ENCODE results near the gene ACACA. TPM values are rescaled to one million over a fixed set of nuclear protein-coding genes. Genes with fewer than 3 reads are reported as not detected.

The ACACA gene
- total RNA-seq, 4 donors from 2014 or later = 4.7 to 75.1 (median 41.9) TPM

DNA sequence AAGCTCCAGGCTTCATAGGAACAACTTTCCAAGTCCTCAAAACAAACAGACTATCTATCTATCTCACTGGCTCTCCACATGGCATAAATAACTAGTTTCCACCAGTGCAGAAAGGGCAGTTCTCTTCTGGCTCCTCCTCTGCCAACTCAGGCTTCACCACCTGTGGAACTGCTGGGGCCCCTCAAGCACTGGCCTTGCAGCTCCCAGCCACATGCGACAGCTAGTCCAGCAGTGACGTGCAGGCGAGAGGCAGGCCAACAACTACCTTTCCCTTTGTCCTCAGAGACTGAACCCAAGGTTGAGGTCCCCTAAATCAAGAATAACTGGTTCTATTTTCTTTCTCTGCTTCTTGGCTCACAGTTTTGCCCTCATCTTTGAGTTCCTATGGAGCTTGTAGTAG, 320.3 kb downstream of the ACACA start:
- Histone ChIP-seq H3K9me3 (no peaks in the 10 kb centered on the region), H3K27me3 (no peaks in the 10 kb centered on the region), H3K4me1 (no peaks in the 10 kb centered on the region), H3K36me3 (no peaks in the 10 kb centered on the region), H3K27ac (no peak overlapping the region), H3K4me3 (no peak overlapping the region)
- intact Hi-C loops (cut with DNase I; ENCODE audit: low total_unique reads) = no loop called here
- TF ChIP-seq CTCF (IDR thresholded peaks at IDR 0.05) (no peak), POLR2A (IDR thresholded peaks at IDR 0.05) (no peak)
- DNase-seq = no peak

DNA sequence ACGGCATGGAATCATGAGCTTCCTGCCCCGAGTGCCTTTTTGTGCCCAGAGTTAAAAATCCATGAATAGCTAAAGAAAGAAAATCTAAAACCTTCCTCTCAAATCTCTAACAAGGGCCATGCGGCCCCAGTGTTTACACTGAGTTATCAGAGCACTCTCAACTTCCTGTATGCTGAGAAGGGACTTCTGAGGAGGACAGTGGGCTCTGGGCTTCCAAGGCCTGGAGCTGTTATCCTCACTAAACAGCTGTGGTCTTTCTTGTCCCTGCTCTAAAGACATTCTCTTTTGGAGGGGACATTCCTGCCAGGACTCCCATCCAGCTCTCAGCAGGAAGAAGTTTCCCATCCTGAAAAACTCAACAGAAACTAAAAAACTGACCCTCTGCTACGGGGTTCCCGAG, 322.3 kb downstream of the ACACA start:
- no peak for DNase-seq
- Histone ChIP-seq H3K9me3 (no peaks in the 10 kb centered on the region), H3K4me3 (no peak overlapping the region), H3K36me3 (no peaks in the 10 kb centered on the region), H3K27me3 (no peaks in the 10 kb centered on the region), H3K4me1 (no peaks in the 10 kb centered on the region), H3K27ac (no peak overlapping the region)
- no peak for TF ChIP-seq CTCF (IDR thresholded peaks at IDR 0.05)
- TF ChIP-seq POLR2A (IDR thresholded peaks at IDR 0.05) = no peak
- intact Hi-C loops (cut with DNase I; ENCODE audit: low total_unique reads) = no loop called here

DNA sequence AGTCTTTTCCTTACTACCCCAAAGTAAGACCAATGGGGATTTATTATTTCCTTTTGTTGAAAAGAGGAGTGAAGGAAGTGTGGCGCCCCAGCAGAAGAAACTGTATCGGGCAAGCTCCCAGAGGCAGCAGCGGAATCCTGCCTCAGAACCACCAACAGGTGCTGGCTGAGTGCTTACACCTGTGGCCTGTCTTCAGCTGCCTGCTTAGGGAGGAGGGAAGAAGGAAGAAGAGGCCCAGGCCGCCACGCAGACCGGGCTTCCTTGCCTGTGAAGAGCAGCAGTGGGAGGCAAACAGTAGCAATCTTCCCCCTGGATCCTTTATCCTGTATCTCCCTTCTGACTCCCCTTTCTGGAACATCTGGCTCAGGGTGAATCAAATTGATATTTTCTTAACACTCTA, 323.2 kb downstream of the ACACA start:
- Histone ChIP-seq H3K9me3 (no peaks in the 10 kb centered on the region), H3K36me3 (no peaks in the 10 kb centered on the region), H3K4me3 (no peak overlapping the region), H3K27me3 (no peaks in the 10 kb centered on the region), H3K4me1 (no peaks in the 10 kb centered on the region), H3K27ac (no peak overlapping the region)
- intact Hi-C loops (cut with DNase I; ENCODE audit: low total_unique reads) = no loop called here
- no peak for TF ChIP-seq CTCF (IDR thresholded peaks at IDR 0.05)
- no peak for TF ChIP-seq POLR2A (IDR thresholded peaks at IDR 0.05)
- DNase-seq = no peak

DNA sequence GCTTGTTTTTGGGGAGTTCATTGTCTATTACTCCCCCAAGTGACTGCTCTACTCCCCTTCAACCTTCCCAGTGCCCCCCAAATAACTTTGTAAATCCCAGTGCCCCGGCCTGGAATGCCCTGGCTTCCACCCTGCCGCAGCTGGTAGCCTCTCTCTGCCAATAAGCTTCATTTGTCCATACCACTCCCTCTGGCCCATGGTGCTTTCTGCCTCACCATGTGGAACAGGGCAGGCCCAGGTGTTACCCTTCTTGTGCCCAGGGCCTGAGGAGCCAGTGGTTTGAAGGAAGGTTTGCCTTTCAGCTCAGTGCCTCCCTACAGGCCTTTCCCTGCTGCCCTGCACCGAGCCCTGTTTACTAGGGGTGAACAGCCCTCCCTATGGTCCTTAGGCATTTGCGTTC, 323.7 kb downstream of the ACACA start:
- H3K9me3 ChIP-seq = no peaks in the 10 kb centered on the region
- no peaks in the 10 kb centered on the region for H3K36me3 ChIP-seq
- TF ChIP-seq CTCF (IDR thresholded peaks at IDR 0.05) = no peak
- TF ChIP-seq POLR2A (IDR thresholded peaks at IDR 0.05) = no peak
- H3K4me1 ChIP-seq = no peaks in the 10 kb centered on the region
- H3K27ac ChIP-seq = no peak overlapping the region
- DNase-seq = no peak
- H3K27me3 ChIP-seq = no peaks in the 10 kb centered on the region
- H3K4me3 ChIP-seq = no peak overlapping the region
- intact Hi-C loops (cut with DNase I; ENCODE audit: low total_unique reads) = no loop called here

DNA sequence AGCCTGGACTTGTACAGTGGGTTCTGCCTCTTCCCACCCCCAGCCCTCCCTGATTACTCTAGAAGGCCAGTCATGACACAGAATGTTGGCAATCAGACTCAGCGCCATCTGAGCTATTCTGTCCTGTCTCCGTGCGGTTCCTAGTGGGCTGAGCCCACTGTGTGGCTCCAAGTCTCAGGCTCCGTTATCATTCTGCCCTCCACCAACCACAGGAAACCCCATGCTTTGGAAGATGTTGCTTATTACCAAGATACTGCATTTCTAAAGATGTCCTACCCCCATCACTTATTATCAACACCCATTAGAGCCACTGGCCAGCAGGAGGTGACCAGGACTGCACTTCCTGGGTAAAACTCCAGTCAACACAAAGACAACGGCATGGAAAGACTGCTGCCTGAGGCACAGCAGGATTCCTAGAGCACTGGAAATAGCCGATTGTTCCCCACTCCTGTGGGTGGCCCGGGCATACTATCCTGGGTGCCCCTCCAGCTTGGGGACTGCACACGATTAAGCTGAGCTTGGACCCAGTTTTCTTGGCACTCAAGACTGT, 324.2 kb downstream of the ACACA start:
- intact Hi-C loops (cut with DNase I; ENCODE audit: low total_unique reads) = no loop called here
- TF ChIP-seq POLR2A (IDR thresholded peaks at IDR 0.05) = no peak
- no peak for TF ChIP-seq CTCF (IDR thresholded peaks at IDR 0.05)
- H3K4me1 ChIP-seq = no peaks in the 10 kb centered on the region

More for the DNA sequence above, 324.2 kb downstream of the ACACA start:
- H3K27ac ChIP-seq = no peak overlapping the region
- H3K9me3 ChIP-seq = no peaks in the 10 kb centered on the region
- no peak overlapping the region for H3K4me3 ChIP-seq
- H3K36me3 ChIP-seq = no peaks in the 10 kb centered on the region
- no peak for DNase-seq
- no peaks in the 10 kb centered on the region for H3K27me3 ChIP-seq

All from uterus (tissue), 4 donors.